AG04450 (cell line): ENCODE measurements around the gene TMEM86B. TPM values are rescaled to one million over a fixed set of nuclear protein-coding genes. Genes with fewer than 3 reads are reported as not detected.

Experiments used
- CTCF ChIA-PET: fragments of 300-600, 350-600 bp; formaldehyde crosslinking; extraction: SDS; loops from one replicate; lab custom pipeline; 2022; ENCODE audit warnings: antibody characterized with exemption, inconsistent platforms; lab: Charles Lee
- POLR2A ChIA-PET: fragments of 350-600 bp; formaldehyde crosslinking; extraction: SDS; loops from one replicate; lab custom pipeline; 2021; ENCODE audit warnings: antibody characterized with exemption, inconsistent platforms; lab: Yijun Ruan, JAX
- DNase-seq: peaks from one replicate; pipeline ENCODE4 v3.0.0-alpha.2; 2011; ENCODE audit warnings: low read depth, low spot score
- H3K27ac ChIP-seq: one replicate; pipeline ENCODE4 v1.5.1; 2012; ENCODE audit warnings: low read depth, low read length, control low read depth
- H3K27me3 ChIP-seq: one replicate; pipeline ENCODE4 v1.6.0; 2012; ENCODE audit warnings: low read length; ENCODE audit not compliant: control insufficient read depth, insufficient read depth
- H3K4me3 ChIP-seq: 2 replicates; pipeline ENCODE4 v1.5.1; 2011; ENCODE audit warnings: mild to moderate bottlenecking, low read depth, low read length, control low read depth
- H3K9me3 ChIP-seq: 2 replicates; pipeline ENCODE4 v1.5.1; 2012; ENCODE audit warnings: low read length; ENCODE audit not compliant: control insufficient read depth, insufficient read depth
- CTCF ChIP-seq: IDR thresholded peaks from 2 replicates; pipeline ENCODE4 v1.5.1; 2011; ENCODE audit warnings: low read depth, low read length, control low read depth, inconsistent platforms
- polyA minus RNA-seq: library from RNA; depleted of rRNA, polyadenylated mRNA; stranded (reverse); fragments of >200 nt; gene quantifications from 2 replicates; pipeline ENCODE4 v1.2.3, GENCODE V29; 2011; rRNA and poly(A)+ RNA removed
- polyA plus RNA-seq: library from polyadenylated mRNA; depleted of rRNA; stranded (reverse); fragments of >200 nt; gene quantifications from 2 replicates; pipeline ENCODE4 v1.2.3, GENCODE V29; 2011; rRNA removed

The TMEM86B gene
- polyA plus RNA-seq (0.87 and 1.2 TPM in 2 replicates), polyA minus RNA-seq (0.83 and 1.1 TPM in 2 replicates)

- ChIA-PET CTCF (interaction anchor here (0.6 kb wide), 2 partner anchors 87 to 111 kb away, joined by 3 to 6 read pairs; partner anchors contain the start of gene KMT5C), POLR2A (interaction anchor here (0.7 kb wide), 1 partner anchor 379 kb away, joined by 3 read pairs; no protein-coding TSS in a partner anchor)
- Histone ChIP-seq H3K27me3 (no peaks in the 10 kb centered on the region), H3K9me3 (no peaks in the 10 kb centered on the region), H3K4me3 (no peak within 1 kb of the TSS), H3K27ac (no peak within 1 kb of the TSS)
- no peak for TF ChIP-seq CTCF
- DNase-seq: no peak
Measured at GRCh38 chr19:55228403-55229031, at the start of gene TMEM86B. TSS of gene TMEM86B (minus strand) at chr19:55228763. CDS start at chr19:55228741, 22 bp downstream.

- no peak for DNase-seq
- CTCF ChIA-PET: interaction anchor here (1.3 kb wide), 1 partner anchor 15 kb away, joined by 7 read pairs; no protein-coding TSS in a partner anchor
- Histone ChIP-seq H3K4me3 (no peak overlapping the region), H3K9me3 (no peaks in the 10 kb centered on the region), H3K27ac (no peak overlapping the region), H3K27me3 (no peaks in the 10 kb centered on the region)
- TF ChIP-seq CTCF: no peak
- POLR2A ChIA-PET: no interaction called here
Measured at GRCh38 chr19:55277494-55277893, 48.9 kb upstream of the TMEM86B start.

GRCh38 chr19:55276720-55277430, 48.3 kb upstream of the TMEM86B start:
- ChIA-PET POLR2A (no interaction called here), CTCF (interaction anchor here (1.1 kb wide), 1 partner anchor 26 kb away, joined by 4 read pairs; no protein-coding TSS in a partner anchor)
- Histone ChIP-seq H3K4me3 (no peak overlapping the region), H3K27ac (no peak overlapping the region), H3K27me3 (no peaks in the 10 kb centered on the region), H3K9me3 (no peaks in the 10 kb centered on the region)
- TF ChIP-seq CTCF: no peak
- DNase-seq: no peak

GRCh38 chr19:55275851-55276719, 47.5 kb upstream of the TMEM86B start:
- Histone ChIP-seq H3K27ac (no peak overlapping the region), H3K27me3 (no peaks in the 10 kb centered on the region), H3K9me3 (no peaks in the 10 kb centered on the region), H3K4me3 (no peak overlapping the region)
- DNase-seq: no peak
- POLR2A ChIA-PET: interaction anchor here (0.6 kb wide), 1 partner anchor 153 kb away, joined by 10 read pairs; no protein-coding TSS in a partner anchor
- no peak for TF ChIP-seq CTCF
- CTCF ChIA-PET: interaction anchor here (0.6 to 1.1 kb wide), 5 partner anchors 26 to 192 kb away, joined by 3 to 6 read pairs (median 4); no protein-coding TSS in a partner anchor
